Vagina (tissue), 2 donors: ENCODE measurements around the gene PIEZO2.

Experiments used
- POLR2A ChIP-seq, 2 donors: fragments of 450-650 bp; IDR thresholded peaks; one replicate each; pipeline ENCODE4 v1.6.1; 2017; ENCODE audit warnings: antibody characterized with exemption in 2 of 2, mild to moderate bottlenecking in 2 of 2, moderate library complexity in 2 of 2
- POLR2AphosphoS5 ChIP-seq, 2 donors: sonication (generic); formaldehyde crosslinking; IDR thresholded peaks; one replicate each; pipeline ENCODE4 v1.9.0; 2017; ENCODE audit warnings: antibody characterized with exemption in 2 of 2, mild to moderate bottlenecking in 2 of 2, low read depth in 1 of 2; ENCODE audit not compliant: insufficient read depth in 1 of 2

GRCh38 chr18:11125492-11126315 lies 23.7 kb downstream of the PIEZO2 start:
- TF ChIP-seq POLR2AphosphoS5 (IDR thresholded peaks at IDR 0.05; ENCODE audit: insufficient read depth in 1 of 2, low read depth in 1 of 2), result no peak
- no peak for TF ChIP-seq POLR2A (IDR thresholded peaks at IDR 0.05)
